IPS-18a (cell line): ENCODE data around the gene SPATA33.

ENCODE experiments used
- H3K27ac ChIP-seq: one replicate; pipeline ENCODE4 v1.5.1; 2013; ENCODE audit warnings: low read length
- H3K27me3 ChIP-seq: one replicate; pipeline ENCODE4 v1.6.1; 2013; ENCODE audit warnings: mild to moderate bottlenecking, low read length; ENCODE audit not compliant: control insufficient read depth, insufficient read depth
- H3K36me3 ChIP-seq: one replicate; pipeline ENCODE4 v1.6.1; 2013; ENCODE audit warnings: low read depth, low read length; ENCODE audit not compliant: control insufficient read depth
- H3K4me1 ChIP-seq: one replicate; pipeline ENCODE4 v1.6.1; 2013; ENCODE audit warnings: low read depth, low read length; ENCODE audit not compliant: control insufficient read depth
- H3K4me3 ChIP-seq: one replicate; pipeline ENCODE4 v1.5.1; 2013; ENCODE audit warnings: low read length
- H3K9ac ChIP-seq: one replicate; pipeline ENCODE4 v1.6.1; 2013; ENCODE audit warnings: mild to moderate bottlenecking, low read length, moderate library complexity
- H3K9me3 ChIP-seq: one replicate; pipeline ENCODE4 v1.6.1; 2013; ENCODE audit warnings: low read depth, low read length; ENCODE audit not compliant: control insufficient read depth

SPATA33 gene

GRCh38 chr16:89657442-89658220 is at the start of gene SPATA33, which contains the start of gene CHMP1A:
Gene SPATA33, plus strand, starts transcription at chr16:89657836. Its CDS starts 76 bp downstream, at chr16:89657912.
Gene CHMP1A, minus strand, starts transcription at chr16:89657708. Its CDS starts 120 bp downstream, at chr16:89657588.
- no peak within 1 kb of the TSS for H3K27ac ChIP-seq

GRCh38 chr16:89607937-89608740 is 49.5 kb upstream of the SPATA33 start:
- H3K27me3 ChIP-seq = no peaks in the 10 kb centered on the region
- H3K9ac ChIP-seq = no peak overlapping the region
- no peak overlapping the region for H3K4me3 ChIP-seq
- no peaks in the 10 kb centered on the region for H3K9me3 ChIP-seq
- no peaks in the 10 kb centered on the region for H3K36me3 ChIP-seq
- H3K27ac ChIP-seq = no peak overlapping the region
- H3K4me1 ChIP-seq = no peaks in the 10 kb centered on the region

More at GRCh38 chr16:89657442-89658220, at the start of gene SPATA33, which contains the start of gene CHMP1A:
- Histone ChIP-seq H3K4me1 (peaks cover 5% of the 10 kb centered on the region), H3K27me3 (no peaks in the 10 kb centered on the region), H3K4me3 (peak within 1 kb of the TSS; percentile 87), H3K9ac (peak within 1 kb of the TSS; percentile 81), H3K36me3 (peaks cover 13% of the 10 kb centered on the region), H3K9me3 (no peaks in the 10 kb centered on the region)

- Histone ChIP-seq H3K9me3 (no peaks in the 10 kb centered on the region), H3K4me3 (no peak overlapping the region), H3K9ac (no peak overlapping the region), H3K27me3 (no peaks in the 10 kb centered on the region), H3K27ac (no peak overlapping the region), H3K36me3 (no peaks in the 10 kb centered on the region), H3K4me1 (no peaks in the 10 kb centered on the region)
Measured at GRCh38 chr16:89610108-89610453, 47.6 kb upstream of the SPATA33 start.

GRCh38 chr16:89612415-89613166 is 45.0 kb upstream of the SPATA33 start:
- Histone ChIP-seq H3K4me1 (no peaks in the 10 kb centered on the region), H3K36me3 (no peaks in the 10 kb centered on the region), H3K4me3 (no peak overlapping the region), H3K9ac (no peak overlapping the region), H3K27me3 (no peaks in the 10 kb centered on the region), H3K9me3 (no peaks in the 10 kb centered on the region), H3K27ac (no peak overlapping the region)

GRCh38 chr16:89613231-89613953 is 44.2 kb upstream of the SPATA33 start, which contains the start of gene DPEP1:
Gene DPEP1, plus strand, starts transcription at chr16:89613642. Its CDS starts 16,769 bp downstream, at chr16:89630411.
- Histone ChIP-seq H3K9me3 (no peaks in the 10 kb centered on the region), H3K36me3 (no peaks in the 10 kb centered on the region), H3K27me3 (no peaks in the 10 kb centered on the region), H3K27ac (no peak within 1 kb of the TSS), H3K4me1 (no peaks in the 10 kb centered on the region), H3K9ac (no peak within 1 kb of the TSS), H3K4me3 (no peak within 1 kb of the TSS)

- H3K27me3 ChIP-seq = no peaks in the 10 kb centered on the region
- no peak overlapping the region for H3K4me3 ChIP-seq
- H3K36me3 ChIP-seq = no peaks in the 10 kb centered on the region
- no peak overlapping the region for H3K27ac ChIP-seq
- H3K9ac ChIP-seq = no peak overlapping the region
- H3K4me1 ChIP-seq = no peaks in the 10 kb centered on the region
- no peaks in the 10 kb centered on the region for H3K9me3 ChIP-seq
Measured at GRCh38 chr16:89613954-89614459, 43.6 kb upstream of the SPATA33 start.

- no peaks in the 10 kb centered on the region for H3K27me3 ChIP-seq
- H3K9me3 ChIP-seq = no peaks in the 10 kb centered on the region
- no peak overlapping the region for H3K4me3 ChIP-seq
- no peak overlapping the region for H3K27ac ChIP-seq
- no peaks in the 10 kb centered on the region for H3K4me1 ChIP-seq
- no peaks in the 10 kb centered on the region for H3K36me3 ChIP-seq
- H3K9ac ChIP-seq = no peak overlapping the region
Measured at GRCh38 chr16:89615176-89615575, 42.5 kb upstream of the SPATA33 start.

- Histone ChIP-seq H3K36me3 (no peaks in the 10 kb centered on the region), H3K27me3 (no peaks in the 10 kb centered on the region), H3K9ac (no peak overlapping the region), H3K4me1 (peaks cover 3% of the 10 kb centered on the region), H3K27ac (no peak overlapping the region), H3K4me3 (no peak overlapping the region), H3K9me3 (no peaks in the 10 kb centered on the region)
Measured at GRCh38 chr16:89615596-89616090, 42.0 kb upstream of the SPATA33 start.

GRCh38 chr16:89616623-89617022 is 41.0 kb upstream of the SPATA33 start:
- Histone ChIP-seq H3K9me3 (no peaks in the 10 kb centered on the region), H3K4me1 (peaks cover 3% of the 10 kb centered on the region), H3K27ac (no peak overlapping the region), H3K36me3 (no peaks in the 10 kb centered on the region), H3K4me3 (no peak overlapping the region), H3K27me3 (no peaks in the 10 kb centered on the region), H3K9ac (no peak overlapping the region)

GRCh38 chr16:89617036-89617435 is 40.6 kb upstream of the SPATA33 start:
- no peak overlapping the region for H3K4me3 ChIP-seq
- no peaks in the 10 kb centered on the region for H3K27me3 ChIP-seq
- H3K36me3 ChIP-seq = no peaks in the 10 kb centered on the region
- H3K27ac ChIP-seq = no peak overlapping the region
- H3K9ac ChIP-seq = no peak overlapping the region
- no peaks in the 10 kb centered on the region for H3K9me3 ChIP-seq
- peaks cover 3% of the 10 kb centered on the region for H3K4me1 ChIP-seq
